ENCODE data around the gene SC5D.

Gene SC5D

GRCh38 chr11:121300313-121300971 is 7.9 kb downstream of the SC5D start:
- H3K4me1 Mint-ChIP-seq (ENCODE audit: low read depth in 2 of 2), result peaks cover 20 to 56% of the 10 kb centered on the region in 2 donors
- H3K27ac Mint-ChIP-seq, result no peak overlapping the region
- no peaks in the 10 kb centered on the region for H3K9me3 Mint-ChIP-seq
- DNase-seq (no peak), ATAC-seq (replicated peaks) (no peak)
- peaks cover 25% of the 10 kb centered on the region for H3K36me3 Mint-ChIP-seq (ENCODE audit: insufficient read depth)
- no peak overlapping the region for H3K4me3 Mint-ChIP-seq
- H3K27me3 Mint-ChIP-seq, result no peaks in the 10 kb centered on the region

- ATAC-seq (replicated peaks) (no peak), DNase-seq (no peak)
- no peaks in the 10 kb centered on the region for H3K27me3 Mint-ChIP-seq
- no peak overlapping the region for H3K4me3 Mint-ChIP-seq
- no peak overlapping the region for H3K27ac Mint-ChIP-seq
- peaks cover 29% of the 10 kb centered on the region for H3K36me3 Mint-ChIP-seq (ENCODE audit: insufficient read depth)
- H3K4me1 Mint-ChIP-seq (ENCODE audit: low read depth in 2 of 2), result peaks cover 17 to 51% of the 10 kb centered on the region in 2 donors
- no peaks in the 10 kb centered on the region for H3K9me3 Mint-ChIP-seq
Measured at GRCh38 chr11:121300972-121301699, 8.6 kb downstream of the SC5D start.

DNA sequence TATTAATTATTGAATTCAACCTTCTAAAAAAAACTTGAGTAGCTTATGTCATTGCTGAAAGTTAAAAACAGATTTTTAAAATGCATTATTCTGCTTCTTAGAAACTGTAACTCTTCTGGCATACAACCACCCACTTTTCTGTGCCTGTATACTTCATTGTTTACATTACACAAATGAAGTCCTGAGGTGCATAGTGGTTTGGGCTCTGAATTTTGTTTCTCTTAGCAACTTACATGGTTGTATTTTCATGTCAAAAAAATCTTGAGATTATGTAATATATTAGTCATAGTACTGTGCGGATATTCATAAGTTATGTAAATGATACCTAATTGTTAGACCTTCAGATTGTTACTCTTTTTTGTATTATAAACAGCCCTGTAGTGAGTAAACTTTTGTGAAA is 12.2 kb downstream of the SC5D start:
- no peaks in the 10 kb centered on the region for H3K9me3 Mint-ChIP-seq
- peaks cover 4 to 26% of the 10 kb centered on the region in 2 donors for H3K4me1 Mint-ChIP-seq (ENCODE audit: low read depth in 2 of 2)
- peak overlapping the region in 1 of 2 donors; percentile 71 for H3K27ac Mint-ChIP-seq
- no peak for ATAC-seq (replicated peaks)
- H3K36me3 Mint-ChIP-seq (ENCODE audit: insufficient read depth), result peaks cover 42% of the 10 kb centered on the region
- DNase-seq, result no peak
- no peak overlapping the region for H3K4me3 Mint-ChIP-seq
- no peaks in the 10 kb centered on the region for H3K27me3 Mint-ChIP-seq

DNA sequence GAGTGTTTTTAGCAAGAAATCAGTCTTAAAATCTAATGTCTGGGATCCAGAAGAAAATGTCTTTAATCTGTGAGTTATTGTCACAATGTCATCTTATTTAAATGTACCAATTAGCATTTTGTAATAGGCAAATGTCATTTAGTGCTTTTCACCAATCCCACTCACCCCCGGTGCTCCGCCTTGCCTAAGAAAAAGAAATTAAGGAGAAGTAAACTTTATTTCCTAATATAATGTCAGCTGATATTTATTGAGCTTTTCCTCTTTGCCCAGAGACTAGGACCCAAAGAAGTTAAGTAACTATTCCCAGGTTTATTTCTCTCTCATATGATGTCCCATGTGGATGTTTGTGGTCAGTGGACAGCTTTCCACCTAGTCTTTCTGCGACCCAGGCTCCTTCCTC is 16.2 kb downstream of the SC5D start:
- H3K27me3 Mint-ChIP-seq, result no peaks in the 10 kb centered on the region
- H3K36me3 Mint-ChIP-seq (ENCODE audit: insufficient read depth), result peaks cover 35% of the 10 kb centered on the region
- H3K4me3 Mint-ChIP-seq, result no peak overlapping the region
- H3K9me3 Mint-ChIP-seq, result no peaks in the 10 kb centered on the region
- H3K4me1 Mint-ChIP-seq (ENCODE audit: low read depth in 2 of 2), result no peaks in the 10 kb centered on the region
- ATAC-seq (replicated peaks) (no peak), DNase-seq (no peak)
- H3K27ac Mint-ChIP-seq, result peak overlapping the region in 1 of 2 donors; percentile 7

- no peaks in the 10 kb centered on the region for H3K4me1 Mint-ChIP-seq (ENCODE audit: low read depth in 2 of 2)
- H3K4me3 Mint-ChIP-seq, result no peak overlapping the region
- H3K27me3 Mint-ChIP-seq, result no peaks in the 10 kb centered on the region
- peaks cover 26% of the 10 kb centered on the region for H3K36me3 Mint-ChIP-seq (ENCODE audit: insufficient read depth)
- DNase-seq, result no peak
- H3K9me3 Mint-ChIP-seq, result no peaks in the 10 kb centered on the region
- no peak for ATAC-seq (replicated peaks)
- no peak overlapping the region for H3K27ac Mint-ChIP-seq
Measured at GRCh38 chr11:121309688-121310087, 17.1 kb downstream of the SC5D start.

DNA sequence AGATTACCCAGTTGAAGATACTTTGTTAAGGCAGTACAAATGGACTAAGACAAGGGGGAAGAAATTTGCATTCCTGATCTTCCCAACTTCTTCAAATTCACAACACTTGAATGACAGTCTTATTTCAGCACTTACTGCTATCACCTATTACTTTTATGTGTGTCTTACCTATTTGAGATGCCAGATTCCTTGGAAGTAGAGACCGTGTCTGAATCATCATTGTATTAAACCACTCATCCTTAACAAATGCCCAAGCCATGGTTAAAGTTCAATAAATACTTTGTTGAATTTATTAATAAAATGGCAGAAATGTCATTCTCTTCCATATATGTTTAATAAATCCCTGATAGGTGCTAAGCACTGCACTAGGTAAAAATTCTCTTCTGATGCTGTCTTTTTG is 18.3 kb downstream of the SC5D start:
- ATAC-seq (replicated peaks) (no peak), DNase-seq (no peak)
- H3K36me3 Mint-ChIP-seq (ENCODE audit: insufficient read depth), result peaks cover 17% of the 10 kb centered on the region
- H3K4me1 Mint-ChIP-seq (ENCODE audit: low read depth in 2 of 2), result no peaks in the 10 kb centered on the region
- no peak overlapping the region for H3K4me3 Mint-ChIP-seq
- H3K27ac Mint-ChIP-seq, result peak overlapping the region in 1 of 2 donors; percentile 57
- no peaks in the 10 kb centered on the region for H3K27me3 Mint-ChIP-seq
- H3K9me3 Mint-ChIP-seq, result no peaks in the 10 kb centered on the region

DNA sequence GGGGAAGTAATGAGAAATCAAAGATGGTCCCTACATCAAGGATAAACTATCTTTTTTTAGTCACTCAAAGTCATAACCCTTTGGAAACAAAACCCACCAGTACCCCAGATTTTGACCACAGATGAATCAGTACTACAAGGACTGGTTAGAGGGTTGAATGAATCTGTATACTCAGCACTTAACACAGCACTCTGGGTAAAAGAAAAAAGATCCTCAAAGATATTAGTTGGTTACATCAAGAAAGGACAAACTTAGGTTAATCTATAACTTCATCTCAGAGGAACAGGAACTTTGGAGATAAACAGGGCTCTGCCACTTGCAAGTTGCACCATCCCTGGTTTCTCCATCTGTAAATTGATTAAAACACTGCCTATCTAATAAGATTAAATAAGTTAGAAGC is 18.8 kb downstream of the SC5D start:
- peaks cover 13% of the 10 kb centered on the region for H3K36me3 Mint-ChIP-seq (ENCODE audit: insufficient read depth)
- ATAC-seq (replicated peaks) (no peak), DNase-seq (no peak)
- no peaks in the 10 kb centered on the region for H3K9me3 Mint-ChIP-seq
- H3K4me3 Mint-ChIP-seq, result no peak overlapping the region
- H3K27me3 Mint-ChIP-seq, result no peaks in the 10 kb centered on the region
- H3K4me1 Mint-ChIP-seq (ENCODE audit: low read depth in 2 of 2), result no peaks in the 10 kb centered on the region
- peak overlapping the region in 1 of 2 donors; percentile 57 for H3K27ac Mint-ChIP-seq

GRCh38 chr11:121312483-121312882 is 19.9 kb downstream of the SC5D start:
- H3K9me3 Mint-ChIP-seq, result no peaks in the 10 kb centered on the region
- no peaks in the 10 kb centered on the region for H3K4me1 Mint-ChIP-seq (ENCODE audit: low read depth in 2 of 2)
- peaks cover 11% of the 10 kb centered on the region for H3K36me3 Mint-ChIP-seq (ENCODE audit: insufficient read depth)
- DNase-seq, result no peak
- no peaks in the 10 kb centered on the region for H3K27me3 Mint-ChIP-seq
- H3K27ac Mint-ChIP-seq, result no peak overlapping the region
- ATAC-seq (replicated peaks), result no peak
- no peak overlapping the region for H3K4me3 Mint-ChIP-seq

GRCh38 chr11:121318848-121319834 is 26.6 kb downstream of the SC5D start:
- Mint-ChIP-seq H3K27ac (peak overlapping the region in 1 of 2 donors; percentile 9), H3K36me3 (ENCODE audit: insufficient read depth) (no peaks in the 10 kb centered on the region), H3K4me3 (no peak overlapping the region), H3K9me3 (no peaks in the 10 kb centered on the region), H3K4me1 (ENCODE audit: low read depth in 2 of 2) (peaks cover 5 to 12% of the 10 kb centered on the region in 2 donors), H3K27me3 (peaks cover 14 to 16% of the 10 kb centered on the region in 2 donors)
- peak; percentile 25 to 29 (median 28) for DNase-seq
- ATAC-seq (replicated peaks), result peak; percentile 68

DNA sequence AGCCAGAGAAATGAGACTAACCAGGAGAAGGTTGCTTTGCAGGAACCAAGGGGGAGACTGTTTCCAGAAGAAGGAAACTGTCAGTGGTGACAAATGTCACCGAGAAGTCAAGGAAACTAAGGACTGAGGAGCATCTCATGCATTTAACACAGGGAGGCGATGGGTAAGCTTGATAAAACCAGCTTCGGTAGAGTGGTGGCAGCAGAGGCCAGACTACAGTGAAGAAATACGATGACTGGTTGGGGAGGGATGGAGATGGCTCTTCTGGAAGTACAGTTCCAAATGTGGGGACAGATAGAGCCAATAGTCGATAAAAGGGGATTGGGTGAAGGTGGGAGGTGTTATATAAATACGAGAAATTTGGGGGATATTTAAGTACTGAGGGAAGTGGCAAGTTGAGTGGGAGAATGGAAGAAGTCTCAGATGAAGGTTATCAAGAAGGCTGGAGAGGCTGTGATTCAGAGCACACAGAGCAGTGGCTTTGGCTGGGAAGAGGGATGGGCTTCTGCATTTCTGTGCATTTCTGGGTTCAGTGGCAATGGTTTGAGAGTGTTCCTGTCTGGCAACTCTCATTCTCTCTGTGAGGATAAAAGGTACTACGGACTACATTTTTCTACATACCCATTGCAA is 29.2 kb downstream of the SC5D start:
- peaks cover 5 to 15% of the 10 kb centered on the region in 2 donors for H3K4me1 Mint-ChIP-seq (ENCODE audit: low read depth in 2 of 2)
- no peak for DNase-seq

GRCh38 chr11:121323046-121323607 is 30.6 kb downstream of the SC5D start:
- H3K27me3 Mint-ChIP-seq, result peaks cover 14 to 16% of the 10 kb centered on the region in 2 donors
- H3K4me3 Mint-ChIP-seq, result no peak overlapping the region
- DNase-seq, result no peak
- no peak for ATAC-seq (replicated peaks)
- peaks cover 5 to 15% of the 10 kb centered on the region in 2 donors for H3K4me1 Mint-ChIP-seq (ENCODE audit: low read depth in 2 of 2)
- H3K9me3 Mint-ChIP-seq, result no peaks in the 10 kb centered on the region
- H3K36me3 Mint-ChIP-seq (ENCODE audit: insufficient read depth), result no peaks in the 10 kb centered on the region
- H3K27ac Mint-ChIP-seq, result no peak overlapping the region

More for the DNA sequence above, 29.2 kb downstream of the SC5D start:
- Mint-ChIP-seq H3K4me3 (no peak overlapping the region), H3K27ac (no peak overlapping the region), H3K36me3 (ENCODE audit: insufficient read depth) (no peaks in the 10 kb centered on the region), H3K9me3 (no peaks in the 10 kb centered on the region), H3K27me3 (peaks cover 14 to 16% of the 10 kb centered on the region in 2 donors)
- ATAC-seq (replicated peaks), result peak; percentile 55

GRCh38 chr11:121326230-121326629 is 33.7 kb downstream of the SC5D start:
- ATAC-seq (replicated peaks) (no peak), DNase-seq (no peak)
- Mint-ChIP-seq H3K27ac (no peak overlapping the region), H3K36me3 (ENCODE audit: insufficient read depth) (no peaks in the 10 kb centered on the region), H3K9me3 (no peaks in the 10 kb centered on the region), H3K4me3 (no peak overlapping the region), H3K27me3 (peaks cover 9 to 14% of the 10 kb centered on the region in 2 donors), H3K4me1 (ENCODE audit: low read depth in 2 of 2) (peaks cover 5 to 9% of the 10 kb centered on the region in 2 donors)

GRCh38 chr11:121327553-121327952 is 35.0 kb downstream of the SC5D start:
- Mint-ChIP-seq H3K4me1 (ENCODE audit: low read depth in 2 of 2) (peaks cover 0 to 2% of the 10 kb centered on the region in 2 donors), H3K4me3 (no peak overlapping the region), H3K36me3 (ENCODE audit: insufficient read depth) (no peaks in the 10 kb centered on the region), H3K9me3 (no peaks in the 10 kb centered on the region), H3K27me3 (peaks cover 0 to 9% of the 10 kb centered on the region in 2 donors), H3K27ac (no peak overlapping the region)
- DNase-seq (no peak), ATAC-seq (replicated peaks) (no peak)
